Testis (tissue), 2 donors: ENCODE measurements around the gene BRD3OS.

ENCODE experiments used
- POLR2A ChIP-seq: fragments of 450-650 bp; IDR thresholded peaks from one replicate; pipeline ENCODE4 v1.6.1; 2017; ENCODE audit warnings: antibody characterized with exemption, mild to moderate bottlenecking, moderate library complexity
- TF ChIP-seq, protein P1 (sequence below), 3 experiments: fragments of 450-650 bp in 2 of 3; fragments of 200-600 bp in 1 of 3; sonication (generic) in 1 of 3; IDR thresholded peaks; one replicate each; pipeline ENCODE4 v1.5.1; 2016 to 2019; ENCODE audit warnings: antibody characterized with exemption in 3 of 3, mild to moderate bottlenecking in 2 of 3, moderate library complexity in 1 of 3

DNA sequence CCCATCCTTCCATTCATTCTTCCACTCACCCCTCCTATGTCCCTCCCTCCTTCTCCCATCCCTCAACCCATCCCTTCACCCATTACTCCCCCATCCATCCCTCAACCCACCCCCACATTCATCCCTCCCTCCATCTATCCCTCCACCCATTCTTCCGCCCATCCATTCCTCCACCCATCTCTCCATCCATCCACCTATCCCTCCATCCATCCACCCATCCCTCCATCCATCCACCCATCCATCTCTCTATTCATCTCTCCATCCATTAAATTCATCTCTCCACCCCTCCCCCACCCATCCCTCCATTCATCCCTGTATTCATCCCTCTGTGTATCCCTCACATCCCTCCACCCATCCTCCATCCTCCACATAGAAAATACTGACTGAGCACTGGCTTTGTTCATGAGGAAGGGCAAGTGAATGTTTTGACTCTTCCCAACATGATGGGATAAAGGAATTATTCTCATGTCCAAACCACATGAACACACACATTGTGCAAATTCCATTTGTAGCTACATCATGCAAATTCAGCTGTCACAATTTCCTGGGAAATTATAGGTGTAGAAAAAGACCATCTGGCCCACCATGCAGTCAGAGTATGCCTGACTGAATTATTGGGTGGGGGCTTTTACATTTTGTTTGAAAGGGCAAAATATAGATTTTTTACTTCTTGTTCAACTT lies 26.2 kb upstream of the BRD3OS start:
- TF ChIP-seq, protein P1, sequence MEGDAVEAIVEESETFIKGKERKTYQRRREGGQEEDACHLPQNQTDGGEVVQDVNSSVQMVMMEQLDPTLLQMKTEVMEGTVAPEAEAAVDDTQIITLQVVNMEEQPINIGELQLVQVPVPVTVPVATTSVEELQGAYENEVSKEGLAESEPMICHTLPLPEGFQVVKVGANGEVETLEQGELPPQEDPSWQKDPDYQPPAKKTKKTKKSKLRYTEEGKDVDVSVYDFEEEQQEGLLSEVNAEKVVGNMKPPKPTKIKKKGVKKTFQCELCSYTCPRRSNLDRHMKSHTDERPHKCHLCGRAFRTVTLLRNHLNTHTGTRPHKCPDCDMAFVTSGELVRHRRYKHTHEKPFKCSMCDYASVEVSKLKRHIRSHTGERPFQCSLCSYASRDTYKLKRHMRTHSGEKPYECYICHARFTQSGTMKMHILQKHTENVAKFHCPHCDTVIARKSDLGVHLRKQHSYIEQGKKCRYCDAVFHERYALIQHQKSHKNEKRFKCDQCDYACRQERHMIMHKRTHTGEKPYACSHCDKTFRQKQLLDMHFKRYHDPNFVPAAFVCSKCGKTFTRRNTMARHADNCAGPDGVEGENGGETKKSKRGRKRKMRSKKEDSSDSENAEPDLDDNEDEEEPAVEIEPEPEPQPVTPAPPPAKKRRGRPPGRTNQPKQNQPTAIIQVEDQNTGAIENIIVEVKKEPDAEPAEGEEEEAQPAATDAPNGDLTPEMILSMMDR (IDR thresholded peaks at IDR 0.05), result no peak
- no peak for TF ChIP-seq POLR2A
